ENCODE measurements around the gene BRPF3. TPM values are rescaled to one million over a fixed set of nuclear protein-coding genes. Genes with fewer than 3 reads are reported as not detected.

The BRPF3 gene
- total and polyA plus RNA-seq, 2 of the 13 experiments (the other 11 are each of a cell fraction or from before 2014, with no cell fraction given), result 12.3 to 22.9 TPM

- no peaks in the 10 kb centered on the region for H3K4me1 ChIP-seq (ENCODE audit: insufficient read depth, low read length)
- DNase-seq (ENCODE audit: low spot score), result no peak
- no peak overlapping the region for H3K27ac ChIP-seq (ENCODE audit: extremely low read length, insufficient read depth, low read length)
- ChIA-PET POLR2A (no interaction called here), CTCF (ENCODE audit: low intra/inter-chr PET ratio, low total read pairs) (no interaction called here)
- no peak for FAIRE-seq
- H3K9ac ChIP-seq (ENCODE audit: insufficient read depth, low read depth, low read length), result no peak overlapping the region
- no peaks in the 10 kb centered on the region for H3K9me3 ChIP-seq (ENCODE audit: low read length)
- 47% methylated on average over 8 of the region's 8 CpGs for WGBS (ENCODE audit: low lambda C conversion rate)
- no TSS peak for BruUV-seq (replicated peaks)
- H3K4me3 ChIP-seq (replicated peaks in 1 of 3; ENCODE audit: insufficient read depth in 1 of 3, low read depth in 2 of 3, low read length in 3 of 3), result no peak overlapping the region
- no peaks in the 10 kb centered on the region for H4K20me1 ChIP-seq (ENCODE audit: insufficient read depth, low read length)
- peak; percentile 60 for TF ChIP-seq ZBTB33 (CRISPR knock-in tag; IDR thresholded peaks at IDR 0.05)
- no peak for TF ChIP-seq NFATC3 (CRISPR knock-in tag; IDR thresholded peaks at IDR 0.05)
- no peak for TF ChIP-seq YEATS4 (CRISPR knock-in tag; IDR thresholded peaks at IDR 0.05; ENCODE audit: borderline replicate concordance)
- TF ChIP-seq RARG (CRISPR knock-in tag; IDR thresholded peaks at IDR 0.05; ENCODE audit: low read depth), result no peak
- TF ChIP-seq ETS1 (CRISPR knock-in tag; IDR thresholded peaks at IDR 0.05), result no peak
- no peaks in the 10 kb centered on the region for H3K79me2 ChIP-seq (ENCODE audit: insufficient read depth, low read length)
- no peaks in the 10 kb centered on the region for H3K36me3 ChIP-seq (replicated peaks in 1 of 2; ENCODE audit: control insufficient read depth in 1 of 2, insufficient read depth in 2 of 2, low read length in 2 of 2)
- no peak for ATAC-seq
- H3K27me3 ChIP-seq (ENCODE audit: control insufficient read depth in 1 of 2, insufficient read depth in 2 of 2, low read length in 2 of 2), result peaks cover 3 to 65% of the 10 kb centered on the region in 2 experiments; a peak in 4 of 5 replicates
- in situ Hi-C loops (cut with HindIII; ENCODE audit: extremely low pct_ligation_motif_present, low pct_unique_long_range_greater_than_20kb) (no loop called here), intact Hi-C loops (cut with micrococcal nuclease; ENCODE audit: unreplicated experiment) (no loop called here)
- H2AFZ ChIP-seq (ENCODE audit: low read length), result no peak overlapping the region
- H3K4me2 ChIP-seq (ENCODE audit: low read depth, low read length), result no peak overlapping the region
Measured at GRCh38 chr6:36272234-36272633, 75.7 kb downstream of the BRPF3 start.

GRCh38 chr6:36273067-36273466 is 76.5 kb downstream of the BRPF3 start:
- ATAC-seq (no peak), DNase-seq (ENCODE audit: low spot score) (no peak), FAIRE-seq (no peak)
- ChIA-PET POLR2A (no interaction called here), CTCF (ENCODE audit: low intra/inter-chr PET ratio, low total read pairs) (no interaction called here)
- Histone ChIP-seq H3K4me1 (ENCODE audit: insufficient read depth, low read length) (no peaks in the 10 kb centered on the region), H4K20me1 (ENCODE audit: insufficient read depth, low read length) (no peaks in the 10 kb centered on the region), H3K9me3 (ENCODE audit: low read length) (no peaks in the 10 kb centered on the region), H3K27me3 (ENCODE audit: control insufficient read depth in 1 of 2, insufficient read depth in 2 of 2, low read length in 2 of 2) (peaks cover 3 to 57% of the 10 kb centered on the region in 2 experiments; a peak in 4 of 5 replicates), H3K4me2 (ENCODE audit: low read depth, low read length) (no peak overlapping the region), H3K4me3 (replicated peaks in 1 of 3; ENCODE audit: insufficient read depth in 1 of 3, low read depth in 2 of 3, low read length in 3 of 3) (no peak overlapping the region), H3K36me3 (replicated peaks in 1 of 2; ENCODE audit: control insufficient read depth in 1 of 2, insufficient read depth in 2 of 2, low read length in 2 of 2) (no peaks in the 10 kb centered on the region), H3K9ac (ENCODE audit: insufficient read depth, low read depth, low read length) (no peak overlapping the region), H2AFZ (ENCODE audit: low read length) (no peak overlapping the region), H3K27ac (ENCODE audit: extremely low read length, insufficient read depth, low read length) (no peak overlapping the region), H3K79me2 (ENCODE audit: insufficient read depth, low read length) (no peaks in the 10 kb centered on the region)
- TF ChIP-seq ZNF549 (CRISPR knock-in tag; IDR thresholded peaks at IDR 0.05) (no peak), STAG1 (CRISPR knock-in tag; IDR thresholded peaks at IDR 0.05) (no peak), IKZF1 (IDR thresholded peaks at IDR 0.05) (no peak), GLMP (CRISPR knock-in tag; IDR thresholded peaks at IDR 0.05; ENCODE audit: borderline replicate concordance) (no peak)
- 44% methylated on average over 5 of the region's 5 CpGs for WGBS (ENCODE audit: low lambda C conversion rate)
- in situ Hi-C loops (cut with HindIII; ENCODE audit: extremely low pct_ligation_motif_present, low pct_unique_long_range_greater_than_20kb) (no loop called here), intact Hi-C loops (cut with micrococcal nuclease; ENCODE audit: unreplicated experiment) (no loop called here)
- no TSS peak for BruUV-seq (replicated peaks)

Data from HepG2 (cell line).